Astrocyte (in vitro differentiated cells and primary cell): ENCODE measurements around the gene EVPLL.
"Not testable (repeated sequence)": the region's sequence is repeated elsewhere in the genome, so short reads cannot be mapped to it uniquely, and the experiment has no call there.

Source experiments
- CTCF ChIP-seq: IDR thresholded peaks from 2 replicates; pipeline ENCODE4 v1.5.1; 2011; ENCODE audit warnings: low read depth, mild to moderate bottlenecking, inconsistent platforms, low read length, moderate library complexity; ENCODE audit not compliant: insufficient read depth
- EZH2 ChIP-seq: IDR thresholded peaks from 2 replicates; pipeline ENCODE4 v1.6.1; 2012; ENCODE audit warnings: mild to moderate bottlenecking, low read length, inconsistent platforms; ENCODE audit not compliant: insufficient read depth

- TF ChIP-seq CTCF, EZH2: not testable (repeated sequence)
Measured at GRCh38 chr17:18384271-18384670, 6.7 kb downstream of the EVPLL start.
